Activated T-cell treated with anti-CD3 and anti-CD28 coated beads, Interleukin-2, amount 50 U/mL, for 24 hours (primary cell): Measurements from ENCODE around the gene TRIM9.

ENCODE experiments used
- DNase-seq: peaks from one replicate; pipeline ENCODE4 v3.0.0-alpha.2; 2020
- H3K27ac Mint-ChIP-seq: 2 replicates; pipeline ENCODE4 v1.8.0; 2020; ENCODE audit warnings: mild to moderate bottlenecking, mixed read lengths
- H3K27me3 Mint-ChIP-seq: 2 replicates; pipeline ENCODE4 v1.8.0; 2020; ENCODE audit warnings: mixed read lengths
- H3K36me3 Mint-ChIP-seq: 2 replicates; pipeline ENCODE4 v1.8.0; 2020; ENCODE audit warnings: low read depth, mixed read lengths
- H3K4me1 Mint-ChIP-seq: 2 replicates; pipeline ENCODE4 v1.8.0; 2020; ENCODE audit warnings: low read depth, mixed read lengths
- H3K4me3 Mint-ChIP-seq: 2 replicates; pipeline ENCODE4 v1.8.0; 2020; ENCODE audit warnings: mild to moderate bottlenecking, moderate library complexity, mixed read lengths
- H3K9me3 Mint-ChIP-seq: 2 replicates; pipeline ENCODE4 v1.8.0; 2020; ENCODE audit warnings: mixed read lengths

The TRIM9 gene

GRCh38 chr14:51094901-51095853 lies at the start of gene TRIM9:
Gene TRIM9, minus strand, starts transcription at chr14:51095105. Its CDS starts 166 bp downstream, at chr14:51094939.
- H3K4me3 Mint-ChIP-seq, result peak within 1 kb of the TSS; percentile 82
- H3K27ac Mint-ChIP-seq, result peak within 1 kb of the TSS; percentile 79
- no peaks in the 10 kb centered on the region for H3K9me3 Mint-ChIP-seq
- H3K27me3 Mint-ChIP-seq, result peaks cover 35% of the 10 kb centered on the region
- H3K36me3 Mint-ChIP-seq, result no peaks in the 10 kb centered on the region
- peaks cover 26% of the 10 kb centered on the region for H3K4me1 Mint-ChIP-seq
- DNase-seq, result peak; percentile 95

- no peak overlapping the region for H3K27ac Mint-ChIP-seq
- peaks cover 1% of the 10 kb centered on the region for H3K4me1 Mint-ChIP-seq
- DNase-seq, result no peak
Observed at GRCh38 chr14:51140856-51141255, 46.0 kb upstream of the TRIM9 start.

GRCh38 chr14:51140338-51140737 lies 45.4 kb upstream of the TRIM9 start:
- Mint-ChIP-seq H3K27ac (no peak overlapping the region), H3K27me3 (no peaks in the 10 kb centered on the region), H3K9me3 (peaks cover 2% of the 10 kb centered on the region), H3K36me3 (no peaks in the 10 kb centered on the region), H3K4me3 (no peak overlapping the region), H3K4me1 (peaks cover 1% of the 10 kb centered on the region)
- no peak for DNase-seq

More at GRCh38 chr14:51140856-51141255, 46.0 kb upstream of the TRIM9 start:
- Mint-ChIP-seq H3K4me3 (no peak overlapping the region), H3K9me3 (no peaks in the 10 kb centered on the region), H3K27me3 (no peaks in the 10 kb centered on the region), H3K36me3 (no peaks in the 10 kb centered on the region)

GRCh38 chr14:51139121-51139681 lies 44.3 kb upstream of the TRIM9 start:
- Mint-ChIP-seq H3K9me3 (peaks cover 4% of the 10 kb centered on the region), H3K4me1 (peaks cover 1% of the 10 kb centered on the region), H3K36me3 (no peaks in the 10 kb centered on the region), H3K27me3 (peaks cover 2% of the 10 kb centered on the region), H3K4me3 (no peak overlapping the region), H3K27ac (no peak overlapping the region)
- DNase-seq, result no peak

- H3K27ac Mint-ChIP-seq, result no peak overlapping the region
- peaks cover under 1% of the 10 kb centered on the region for H3K4me1 Mint-ChIP-seq
- no peak for DNase-seq
- no peak overlapping the region for H3K4me3 Mint-ChIP-seq
- H3K36me3 Mint-ChIP-seq, result no peaks in the 10 kb centered on the region
- peaks cover 5% of the 10 kb centered on the region for H3K27me3 Mint-ChIP-seq
- H3K9me3 Mint-ChIP-seq, result peaks cover 7% of the 10 kb centered on the region
Observed at GRCh38 chr14:51138404-51139103, 43.6 kb upstream of the TRIM9 start.

- peaks cover 40% of the 10 kb centered on the region for H3K27me3 Mint-ChIP-seq
- DNase-seq, result no peak
- H3K27ac Mint-ChIP-seq, result no peak overlapping the region
Observed at GRCh38 chr14:51131516-51131915, 36.6 kb upstream of the TRIM9 start.

GRCh38 chr14:51129130-51129529 lies 34.2 kb upstream of the TRIM9 start:
- H3K27ac Mint-ChIP-seq, result no peak overlapping the region
- H3K36me3 Mint-ChIP-seq, result no peaks in the 10 kb centered on the region
- no peaks in the 10 kb centered on the region for H3K4me1 Mint-ChIP-seq
- H3K27me3 Mint-ChIP-seq, result peaks cover 38% of the 10 kb centered on the region
- no peak overlapping the region for H3K4me3 Mint-ChIP-seq
- no peak for DNase-seq
- H3K9me3 Mint-ChIP-seq, result peaks cover 11% of the 10 kb centered on the region

More at GRCh38 chr14:51131516-51131915, 36.6 kb upstream of the TRIM9 start:
- Mint-ChIP-seq H3K4me1 (no peaks in the 10 kb centered on the region), H3K4me3 (no peak overlapping the region), H3K9me3 (peaks cover 11% of the 10 kb centered on the region), H3K36me3 (no peaks in the 10 kb centered on the region)

- Mint-ChIP-seq H3K27me3 (peaks cover 6% of the 10 kb centered on the region), H3K27ac (no peak overlapping the region), H3K4me3 (no peak overlapping the region), H3K9me3 (peaks cover 7% of the 10 kb centered on the region), H3K36me3 (no peaks in the 10 kb centered on the region), H3K4me1 (no peaks in the 10 kb centered on the region)
- no peak for DNase-seq
Observed at GRCh38 chr14:51124029-51124428, 29.1 kb upstream of the TRIM9 start.

- no peak overlapping the region for H3K4me3 Mint-ChIP-seq
- H3K36me3 Mint-ChIP-seq, result no peaks in the 10 kb centered on the region
- peaks cover 3% of the 10 kb centered on the region for H3K4me1 Mint-ChIP-seq
- peaks cover 5% of the 10 kb centered on the region for H3K27me3 Mint-ChIP-seq
- peaks cover under 1% of the 10 kb centered on the region for H3K9me3 Mint-ChIP-seq
- H3K27ac Mint-ChIP-seq, result no peak overlapping the region
- DNase-seq, result no peak
Observed at GRCh38 chr14:51121096-51121495, 26.2 kb upstream of the TRIM9 start.

GRCh38 chr14:51119411-51120051 lies 24.6 kb upstream of the TRIM9 start:
- Mint-ChIP-seq H3K36me3 (no peaks in the 10 kb centered on the region), H3K9me3 (no peaks in the 10 kb centered on the region), H3K27ac (no peak overlapping the region), H3K27me3 (peaks cover 5% of the 10 kb centered on the region), H3K4me1 (peaks cover 3% of the 10 kb centered on the region), H3K4me3 (no peak overlapping the region)
- no peak for DNase-seq

GRCh38 chr14:51118993-51119392 lies 24.1 kb upstream of the TRIM9 start:
- Mint-ChIP-seq H3K27ac (no peak overlapping the region), H3K27me3 (peaks cover 5% of the 10 kb centered on the region), H3K4me1 (peaks cover 3% of the 10 kb centered on the region), H3K9me3 (no peaks in the 10 kb centered on the region), H3K4me3 (no peak overlapping the region), H3K36me3 (no peaks in the 10 kb centered on the region)
- DNase-seq, result no peak

GRCh38 chr14:51117593-51117992 lies 22.7 kb upstream of the TRIM9 start:
- Mint-ChIP-seq H3K27me3 (peaks cover 5% of the 10 kb centered on the region), H3K9me3 (no peaks in the 10 kb centered on the region), H3K4me3 (no peak overlapping the region), H3K36me3 (no peaks in the 10 kb centered on the region), H3K4me1 (peaks cover 3% of the 10 kb centered on the region), H3K27ac (no peak overlapping the region)
- no peak for DNase-seq

GRCh38 chr14:51116682-51117081 lies 21.8 kb upstream of the TRIM9 start:
- Mint-ChIP-seq H3K36me3 (no peaks in the 10 kb centered on the region), H3K9me3 (no peaks in the 10 kb centered on the region), H3K4me1 (peaks cover 3% of the 10 kb centered on the region), H3K27me3 (no peaks in the 10 kb centered on the region), H3K27ac (no peak overlapping the region), H3K4me3 (no peak overlapping the region)
- no peak for DNase-seq

GRCh38 chr14:51109651-51110050 lies 14.7 kb upstream of the TRIM9 start:
- DNase-seq, result no peak
- Mint-ChIP-seq H3K27me3 (peaks cover 21% of the 10 kb centered on the region), H3K27ac (no peak overlapping the region), H3K4me3 (no peak overlapping the region), H3K9me3 (no peaks in the 10 kb centered on the region), H3K4me1 (no peaks in the 10 kb centered on the region), H3K36me3 (no peaks in the 10 kb centered on the region)
